Right atrium auricular region (tissue), 2 donors: Measurements from ENCODE around the gene PAQR4. TPM values are rescaled to one million over a fixed set of nuclear protein-coding genes. Genes with fewer than 3 reads are reported as not detected.
"Not testable (repeated sequence)": the region's sequence is repeated elsewhere in the genome, so short reads cannot be mapped to it uniquely, and the experiment has no call there.

Experiments used
- DNase-seq: peaks from one replicate; pipeline ENCODE4 v3.0.0-alpha.2; 2019; ENCODE audit warnings: low spot score
- H3K27ac ChIP-seq, 2 donors: fragments of 200-600 bp; sonication (generic); 1 replicate in 1 of 2; 2 replicates in 1 of 2; pipeline ENCODE4 v1.5.1; 2016 to 2019
- H3K27me3 ChIP-seq, 2 donors: fragments of 200-600 bp; sonication (generic); one replicate each; pipeline versions ENCODE4 v1.5.1 to v1.6.0; 2017 to 2019
- H3K36me3 ChIP-seq: fragments of 200-600 bp; sonication (generic); one replicate; pipeline ENCODE4 v1.5.1; 2016
- H3K4me1 ChIP-seq, 2 donors: fragments of 200-600 bp; sonication (generic); one replicate each; pipeline versions ENCODE4 v1.5.1 to v1.6.0; 2017 to 2019
- H3K4me3 ChIP-seq, 2 donors: fragments of 200-600 bp; sonication (generic); 1 replicate in 1 of 2; 2 replicates in 1 of 2; pipeline ENCODE4 v1.5.1; 2017 to 2019; ENCODE audit warnings: mild to moderate bottlenecking in 1 of 2, moderate library complexity in 1 of 2
- H3K9me3 ChIP-seq, 2 donors: fragments of 200-600 bp; sonication (generic); one replicate each; pipeline ENCODE4 v1.5.1; 2019
- total RNA-seq, 2 donors: library from RNA; depleted of rRNA; stranded (reverse); fragments of >200 nt; gene quantifications; one replicate each; pipeline ENCODE4 v1.1.0, GENCODE V29; 2016
- TF ChIP-seq, protein P1 (sequence below), 2 donors: fragments of 200-600 bp; sonication (generic); IDR thresholded peaks; one replicate each; pipeline ENCODE4 v1.5.1; 2019; ENCODE audit warnings: antibody characterized with exemption in 2 of 2

Gene PAQR4
- total RNA-seq, 2 donors from 2014 or later = 4.7 to 5.9 TPM

DNA sequence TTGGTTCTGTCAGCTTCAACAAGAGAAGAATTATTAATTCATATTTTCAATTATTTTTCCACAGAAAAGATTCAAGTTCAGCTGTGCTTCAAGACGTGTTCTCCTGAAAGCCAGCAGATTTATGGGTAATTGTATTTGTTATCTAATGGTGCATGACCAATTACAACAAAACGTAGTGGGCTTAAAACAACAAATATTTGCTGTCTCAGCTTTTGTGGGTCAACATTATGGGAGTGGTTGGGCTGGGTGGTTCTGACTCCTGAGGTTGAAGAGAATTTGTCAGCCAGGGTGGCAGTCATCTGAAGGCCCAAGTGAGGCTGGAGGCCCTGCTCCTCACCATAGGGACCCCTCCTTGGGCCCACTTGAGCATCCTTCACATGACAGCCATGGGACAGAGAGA is 29.2 kb upstream of the PAQR4 start:
- Histone ChIP-seq H3K4me3 (no peak overlapping the region), H3K4me1 (no peaks in the 10 kb centered on the region), H3K36me3 (peaks cover 80% of the 10 kb centered on the region), H3K27me3 (no peaks in the 10 kb centered on the region), H3K27ac (no peak overlapping the region), H3K9me3 (no peaks in the 10 kb centered on the region)
- TF ChIP-seq, protein P1, sequence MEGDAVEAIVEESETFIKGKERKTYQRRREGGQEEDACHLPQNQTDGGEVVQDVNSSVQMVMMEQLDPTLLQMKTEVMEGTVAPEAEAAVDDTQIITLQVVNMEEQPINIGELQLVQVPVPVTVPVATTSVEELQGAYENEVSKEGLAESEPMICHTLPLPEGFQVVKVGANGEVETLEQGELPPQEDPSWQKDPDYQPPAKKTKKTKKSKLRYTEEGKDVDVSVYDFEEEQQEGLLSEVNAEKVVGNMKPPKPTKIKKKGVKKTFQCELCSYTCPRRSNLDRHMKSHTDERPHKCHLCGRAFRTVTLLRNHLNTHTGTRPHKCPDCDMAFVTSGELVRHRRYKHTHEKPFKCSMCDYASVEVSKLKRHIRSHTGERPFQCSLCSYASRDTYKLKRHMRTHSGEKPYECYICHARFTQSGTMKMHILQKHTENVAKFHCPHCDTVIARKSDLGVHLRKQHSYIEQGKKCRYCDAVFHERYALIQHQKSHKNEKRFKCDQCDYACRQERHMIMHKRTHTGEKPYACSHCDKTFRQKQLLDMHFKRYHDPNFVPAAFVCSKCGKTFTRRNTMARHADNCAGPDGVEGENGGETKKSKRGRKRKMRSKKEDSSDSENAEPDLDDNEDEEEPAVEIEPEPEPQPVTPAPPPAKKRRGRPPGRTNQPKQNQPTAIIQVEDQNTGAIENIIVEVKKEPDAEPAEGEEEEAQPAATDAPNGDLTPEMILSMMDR (IDR thresholded peaks at IDR 0.05) = no peak
- DNase-seq = no peak

DNA sequence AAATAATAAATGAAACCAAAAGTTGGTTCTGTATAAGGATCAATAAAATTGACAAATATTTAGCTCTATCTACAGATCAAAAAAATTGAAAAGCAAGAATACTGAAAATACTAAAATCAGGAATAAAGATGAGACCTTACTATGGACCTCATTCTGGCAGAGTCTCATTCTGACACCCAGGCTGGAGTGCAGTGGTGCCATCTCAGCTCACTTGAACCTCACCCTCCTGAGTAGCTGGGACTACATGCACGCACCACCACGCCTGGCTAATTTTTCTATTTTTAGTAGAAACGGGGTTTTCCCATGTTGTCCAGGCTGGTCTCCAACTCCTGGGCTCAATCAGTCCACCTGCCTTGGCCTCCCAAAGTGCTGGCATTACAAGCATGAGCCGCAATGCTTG is 27.1 kb upstream of the PAQR4 start:
- DNase-seq = no peak
- Histone ChIP-seq H3K4me1 (no peaks in the 10 kb centered on the region), H3K27me3 (no peaks in the 10 kb centered on the region), H3K9me3 (no peaks in the 10 kb centered on the region), H3K27ac (no peak overlapping the region), H3K4me3 (no peak overlapping the region), H3K36me3 (peaks cover 65% of the 10 kb centered on the region)
- TF ChIP-seq, protein P1 (IDR thresholded peaks at IDR 0.05) = no peak

DNA sequence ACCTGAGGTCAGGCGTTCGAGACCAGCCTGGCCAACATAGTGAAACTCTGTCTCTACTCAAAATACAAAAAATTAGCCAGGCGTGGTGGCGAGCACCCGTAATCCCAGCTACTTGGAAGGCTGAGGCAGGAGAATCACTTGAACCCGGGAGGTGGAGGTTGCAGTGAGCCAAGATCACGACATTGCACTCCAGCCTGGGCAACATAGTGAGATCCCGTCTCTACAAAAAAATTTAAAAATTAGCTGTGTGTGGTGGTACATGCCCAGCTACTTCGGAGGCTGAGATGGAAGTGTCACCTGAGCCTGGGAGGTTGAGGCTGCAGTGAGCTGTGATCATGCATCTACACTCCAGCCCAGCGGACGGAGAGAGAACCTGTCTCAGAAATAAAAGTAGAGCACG is 25.4 kb upstream of the PAQR4 start:
- not testable (repeated sequence) for H3K27me3 ChIP-seq, H3K4me1 ChIP-seq, H3K4me3 ChIP-seq, H3K9me3 ChIP-seq, DNase-seq, H3K27ac ChIP-seq
- H3K36me3 ChIP-seq = peaks cover 49% of the 10 kb centered on the region

DNA sequence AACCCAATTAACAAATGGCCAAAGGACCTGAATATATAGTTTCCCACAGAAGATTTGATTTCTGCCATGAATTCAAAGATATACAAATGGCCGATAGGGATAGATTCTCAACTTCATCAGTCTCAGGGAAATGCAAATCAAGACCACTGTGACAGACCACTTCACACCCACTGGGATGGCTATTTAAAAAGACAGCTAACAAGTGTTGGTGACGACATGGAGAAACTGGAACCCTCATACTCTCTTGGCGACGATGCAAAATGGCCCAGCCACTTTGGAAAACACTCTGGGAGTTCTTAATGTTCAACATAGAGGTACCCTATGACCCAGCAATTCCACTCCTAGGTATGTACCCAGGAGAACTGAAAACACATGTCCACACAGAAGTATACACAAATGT is 22.5 kb upstream of the PAQR4 start:
- H3K36me3 ChIP-seq = peaks cover 33% of the 10 kb centered on the region
- no peaks in the 10 kb centered on the region for H3K4me1 ChIP-seq
- H3K4me3 ChIP-seq = no peak overlapping the region
- no peak for DNase-seq
- no peaks in the 10 kb centered on the region for H3K27me3 ChIP-seq
- TF ChIP-seq, protein P1 (IDR thresholded peaks at IDR 0.05) = no peak
- H3K9me3 ChIP-seq = no peaks in the 10 kb centered on the region
- H3K27ac ChIP-seq = no peak overlapping the region

DNA sequence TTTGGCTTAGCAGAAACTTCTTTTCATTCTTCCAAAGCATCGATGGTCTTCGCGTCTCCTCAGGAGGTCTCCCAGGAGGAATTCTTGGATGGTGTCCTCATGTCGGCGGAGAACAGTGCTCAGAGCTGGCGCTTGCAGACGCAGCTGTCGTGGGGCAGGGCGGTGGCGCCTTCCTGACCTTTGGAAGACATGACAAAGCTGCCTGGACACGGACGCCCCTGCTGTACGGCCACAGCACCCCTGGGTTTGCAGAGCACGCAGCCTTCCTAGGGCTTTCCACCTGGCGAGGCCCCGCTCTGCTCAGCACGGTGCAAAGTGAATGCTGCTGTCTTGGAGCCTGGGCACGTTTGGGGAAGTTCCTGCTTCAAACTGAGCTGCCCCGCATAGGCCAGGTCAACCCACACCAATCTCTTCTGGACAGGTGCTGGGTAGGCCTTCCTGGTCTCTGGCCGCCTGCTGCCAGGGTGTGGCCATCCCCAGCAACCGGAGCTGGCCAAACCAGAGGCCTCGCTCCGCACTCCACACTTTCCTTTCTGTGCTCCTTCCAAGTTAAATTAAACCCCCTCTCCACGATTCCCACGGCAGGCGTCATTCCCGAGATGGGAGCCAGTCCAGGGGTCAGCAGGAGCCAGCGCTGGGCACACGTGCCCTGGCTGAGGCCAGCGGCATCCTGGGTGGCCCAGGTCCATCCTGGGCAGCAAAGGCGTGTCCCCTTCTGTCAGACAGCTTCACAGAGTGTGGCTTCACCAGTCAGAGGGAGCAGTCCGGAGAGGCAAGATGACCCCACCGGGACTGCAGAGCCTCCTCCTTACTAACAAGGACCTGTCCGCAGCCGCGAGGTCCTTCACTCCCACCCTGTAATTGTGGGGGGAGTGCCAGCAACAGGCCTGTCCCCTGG is 20.1 kb upstream of the PAQR4 start:
- Histone ChIP-seq H3K9me3 (no peaks in the 10 kb centered on the region), H3K27me3 (no peaks in the 10 kb centered on the region), H3K4me3 (no peak overlapping the region), H3K4me1 (no peaks in the 10 kb centered on the region), H3K36me3 (peaks cover 14% of the 10 kb centered on the region), H3K27ac (no peak overlapping the region)
- DNase-seq = no peak
- TF ChIP-seq, protein P1 (IDR thresholded peaks at IDR 0.05) = no peak

DNA sequence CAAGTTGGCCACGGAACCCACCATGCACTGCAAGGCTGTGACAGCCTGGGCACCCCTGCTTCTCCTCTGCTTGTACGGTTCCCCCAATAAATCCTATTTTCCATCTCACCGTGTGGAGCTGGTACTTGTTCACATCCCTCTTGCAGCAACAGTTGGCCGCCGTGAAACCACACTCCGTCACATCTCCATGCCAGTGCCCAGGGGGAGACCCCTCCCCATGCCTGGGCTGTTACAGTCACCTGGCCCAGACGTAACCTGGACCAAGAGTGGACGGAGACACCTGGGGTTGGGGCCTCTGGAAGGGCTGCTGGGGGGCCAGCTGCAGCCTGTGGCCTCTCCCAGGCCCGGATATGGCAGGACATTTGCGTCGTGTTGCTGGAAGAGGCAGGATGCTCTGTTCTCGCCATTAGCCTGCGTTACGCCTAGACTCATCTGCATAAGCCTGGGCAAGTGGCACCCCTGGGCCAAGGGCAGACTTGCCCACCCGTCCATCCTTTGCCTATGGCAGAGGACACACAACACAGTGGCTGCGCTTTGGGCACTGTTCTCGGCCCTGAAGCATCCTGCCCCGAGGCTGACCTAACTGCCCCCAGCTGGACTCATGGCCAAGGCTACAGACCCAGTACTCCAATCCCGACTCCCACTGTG is 19.3 kb upstream of the PAQR4 start:
- Histone ChIP-seq H3K4me1 (no peaks in the 10 kb centered on the region), H3K36me3 (peaks cover 14% of the 10 kb centered on the region), H3K27ac (no peak overlapping the region), H3K4me3 (no peak overlapping the region), H3K27me3 (no peaks in the 10 kb centered on the region), H3K9me3 (no peaks in the 10 kb centered on the region)
- no peak for DNase-seq
- TF ChIP-seq, protein P1 (IDR thresholded peaks at IDR 0.05) = no peak
